Measurements from ENCODE around the gene ANKRD24. TPM values are rescaled to one million over a fixed set of nuclear protein-coding genes. Genes with fewer than 3 reads are reported as not detected.

ANKRD24 gene
- total and polyA plus RNA-seq, 2 donors (not counting 3 experiments of a cell fraction or from before 2014, with no cell fraction given) = 0.07 to 0.27 TPM

Other genes with a start within 250 kb of the ANKRD24 start
- not detected in 2 replicates for gene NMRK2, start 249.6 kb upstream of the ANKRD24 start, total RNA-seq
- gene NMRK2, start 249.6 kb upstream of the ANKRD24 start, polyA plus RNA-seq = not detected in 2 replicates
- 157 and 170 TPM in 2 replicates for gene DAPK3, start 211.6 kb upstream of the ANKRD24 start, total RNA-seq
- 175 and 176 TPM in 2 replicates for gene DAPK3, start 211.6 kb upstream of the ANKRD24 start, polyA plus RNA-seq
- gene EEF2, start 197.2 kb upstream of the ANKRD24 start, total RNA-seq = 2,318 and 2,351 TPM in 2 replicates
- gene EEF2, start 197.2 kb upstream of the ANKRD24 start, polyA plus RNA-seq = 1,496 and 1,538 TPM in 2 replicates
- 46.2 and 47.2 TPM in 2 replicates for gene PIAS4, start 175.0 kb upstream of the ANKRD24 start, total RNA-seq
- gene PIAS4, start 175.0 kb upstream of the ANKRD24 start, polyA plus RNA-seq = 23.6 and 26.2 TPM in 2 replicates
- gene ZBTB7A, start 115.8 kb upstream of the ANKRD24 start, total RNA-seq = 28.0 and 29.0 TPM in 2 replicates
- gene ZBTB7A, start 115.8 kb upstream of the ANKRD24 start, polyA plus RNA-seq = 8.2 and 10.8 TPM in 2 replicates
- gene MAP2K2, start 58.6 kb upstream of the ANKRD24 start, total RNA-seq = 171 TPM in 2 replicates
- gene MAP2K2, start 58.6 kb upstream of the ANKRD24 start, polyA plus RNA-seq = 126 and 161 TPM in 2 replicates
- gene CREB3L3, start 29.1 kb upstream of the ANKRD24 start, total RNA-seq = not detected in 2 replicates
- gene CREB3L3, start 29.1 kb upstream of the ANKRD24 start, polyA plus RNA-seq = not detected in 2 replicates
- gene SIRT6, start 126 bp upstream of the ANKRD24 start, total RNA-seq = 26.9 and 28.1 TPM in 2 replicates
- gene SIRT6, start 126 bp upstream of the ANKRD24 start, polyA plus RNA-seq = 36.6 and 41.2 TPM in 2 replicates
- gene EBI3, start 46.8 kb downstream of the ANKRD24 start, total RNA-seq = 0.29 and 0.46 TPM in 2 replicates
- gene EBI3, start 46.8 kb downstream of the ANKRD24 start, polyA plus RNA-seq = 1.0 and 1.8 TPM in 2 replicates
- 21.5 and 23.0 TPM in 2 replicates for gene YJU2, start 64.4 kb downstream of the ANKRD24 start, total RNA-seq
- gene YJU2, start 64.4 kb downstream of the ANKRD24 start, polyA plus RNA-seq = 20.7 and 22.9 TPM in 2 replicates
- not detected in 2 replicates for gene SHD, start 96.6 kb downstream of the ANKRD24 start, total RNA-seq
- gene SHD, start 96.6 kb downstream of the ANKRD24 start, polyA plus RNA-seq = not detected in 2 replicates
- not detected in 2 replicates for gene TMIGD2, start 119.7 kb downstream of the ANKRD24 start, total RNA-seq
- not detected in 2 replicates for gene TMIGD2, start 119.7 kb downstream of the ANKRD24 start, polyA plus RNA-seq
- 25.8 and 26.0 TPM in 2 replicates for gene FSD1, start 121.9 kb downstream of the ANKRD24 start, total RNA-seq
- gene FSD1, start 121.9 kb downstream of the ANKRD24 start, polyA plus RNA-seq = 55.5 and 95.4 TPM in 2 replicates
- gene STAP2, start 156.1 kb downstream of the ANKRD24 start, total RNA-seq = 11.8 and 12.2 TPM in 2 replicates
- 21.7 and 21.8 TPM in 2 replicates for gene STAP2, start 156.1 kb downstream of the ANKRD24 start, polyA plus RNA-seq
- 21.1 and 22.1 TPM in 2 replicates for gene MPND, start 160.9 kb downstream of the ANKRD24 start, total RNA-seq
- 13.8 and 14.8 TPM in 2 replicates for gene MPND, start 160.9 kb downstream of the ANKRD24 start, polyA plus RNA-seq
- gene SH3GL1, start 217.9 kb downstream of the ANKRD24 start, total RNA-seq = 143 and 153 TPM in 2 replicates
- gene SH3GL1, start 217.9 kb downstream of the ANKRD24 start, polyA plus RNA-seq = 145 and 191 TPM in 2 replicates
- 44.5 and 47.8 TPM in 2 replicates for gene CHAF1A, start 220.0 kb downstream of the ANKRD24 start, total RNA-seq
- gene CHAF1A, start 220.0 kb downstream of the ANKRD24 start, polyA plus RNA-seq = 19.5 and 32.1 TPM in 2 replicates